NB4 (cell line): Measurements from ENCODE around the gene LCE1C.

ENCODE experiments used
- CTCF ChIP-seq: IDR thresholded peaks from one replicate; pipeline ENCODE4 v1.5.1; 2012; ENCODE audit warnings: low read depth, low read length
- MAX ChIP-seq: IDR thresholded peaks from 2 replicates; pipeline ENCODE4 v1.6.1; 2011; ENCODE audit warnings: low read depth, low read length
- POLR2A ChIP-seq: IDR thresholded peaks from 2 replicates; pipeline ENCODE4 v1.6.1; 2011; ENCODE audit warnings: mild to moderate bottlenecking; ENCODE audit not compliant: insufficient read length; ENCODE audit errors: extremely low read depth

GRCh38 chr1:152796421-152796820, 10.0 kb downstream of the LCE1C start, which contains the start of gene LCE1D:
- TF ChIP-seq MAX (no peak), CTCF (no peak), POLR2A (no peak)
